Measurements from ENCODE around the gene SNAI3. TPM values are rescaled to one million over a fixed set of nuclear protein-coding genes. Genes with fewer than 3 reads are reported as not detected.

The SNAI3 gene
- total and polyA plus RNA-seq, 2 of the 8 experiments (the other 6 are each of a cell fraction or from before 2014, with no cell fraction given) = 8.5 to 13.3 TPM

DNA sequence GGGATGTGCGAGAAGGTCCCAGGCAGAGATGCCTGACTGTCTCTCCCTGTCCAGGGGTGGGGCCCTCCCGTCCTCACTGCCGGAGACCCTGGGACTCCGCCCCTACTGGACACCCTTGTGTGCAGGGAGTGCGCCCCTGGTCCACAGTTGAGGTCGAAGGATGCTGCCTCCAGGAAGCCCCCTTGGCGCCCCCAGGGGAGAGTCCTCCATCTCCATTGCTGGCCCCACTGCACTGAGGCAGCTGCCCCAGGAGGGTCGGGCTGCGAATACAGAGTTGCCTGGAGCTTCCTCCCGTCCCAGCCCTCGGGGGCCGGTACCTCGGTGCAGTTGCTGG, 46.6 kb upstream of the SNAI3 start:
- H3K23me2 ChIP-seq (ENCODE audit: low read depth, low read length) = no peaks in the 10 kb centered on the region
- no peak overlapping the region; the same call in 1 of the 2 replicates for H4K8ac ChIP-seq (ENCODE audit: extremely low read depth, insufficient read depth, low read length)
- H2BK120ac ChIP-seq (replicated peaks; ENCODE audit: low read depth, low read length) = no peak overlapping the region
- no peak overlapping the region for H3K9ac ChIP-seq (replicated peaks in 1 of 4; ENCODE audit: extremely low read depth in 1 of 4, low read depth in 3 of 4, low read length in 3 of 4)
- H2BK5ac ChIP-seq (ENCODE audit: low read depth, low read length) = no peak overlapping the region
- H3K27ac ChIP-seq (ENCODE audit: low read depth, low read length) = no peak overlapping the region
- no peaks in the 10 kb centered on the region for H3K79me1 ChIP-seq (ENCODE audit: low read depth, low read length)
- H4K20me1 ChIP-seq (replicated peaks in 1 of 2; ENCODE audit: control insufficient read depth in 1 of 2, insufficient read depth in 2 of 2, low read length in 2 of 2) = peaks cover 0 to 10% of the 10 kb centered on the region in 2 experiments
- peaks cover 0 to 5% (median 0%) of the 10 kb centered on the region in 4 experiments; a peak in 1 of 7 replicates for H3K4me1 ChIP-seq (replicated peaks in 1 of 4; ENCODE audit: control insufficient read depth in 3 of 4, insufficient read depth in 4 of 4, low read length in 3 of 4)
- no peak overlapping the region for H4K5ac ChIP-seq (ENCODE audit: insufficient read length, low read depth, low read length)
- no peak overlapping the region for H3K14ac ChIP-seq (ENCODE audit: insufficient read length)
- H3K23ac ChIP-seq (ENCODE audit: insufficient read length) = no peak overlapping the region
- H3K27me3 ChIP-seq (replicated peaks in 1 of 4; ENCODE audit: control insufficient read depth in 3 of 4, extremely low read depth in 1 of 4, insufficient read depth in 3 of 4, low read length in 3 of 4) = no peaks in the 10 kb centered on the region
- no peak overlapping the region for H3K4ac ChIP-seq (replicated peaks; ENCODE audit: insufficient read length, low read depth, low read length)
- POLR2A ChIA-PET (ENCODE audit: partially characterized antibody) = interaction anchor here (1.0 kb wide), 1 partner anchor 77 kb away, joined by 3 read pairs; no protein-coding TSS in a partner anchor
- WGBS, 2 experiments (ENCODE audit: extremely low coverage in 1 of 2, insufficient coverage in 1 of 2, insufficient read length in 1 of 2, insufficient replicate concordance in 2 of 2, low coverage in 1 of 2, low lambda C conversion rate in 2 of 2, missing lambda C conversion rate in 1 of 2) = 100% methylated on average over 13 of the region's 13 CpGs; no CpG with 5 or more reads in 1 of the 2 experiments
- H3K4me2 ChIP-seq (ENCODE audit: insufficient read depth in 1 of 2, low read depth in 2 of 2, low read length in 2 of 2) = no peak overlapping the region
- no peak overlapping the region for H2AK5ac ChIP-seq (ENCODE audit: low read depth, low read length)
- no peak overlapping the region for H2AFZ ChIP-seq (ENCODE audit: low read length)
- no peak for DNase-seq (ENCODE audit: low read depth in 1 of 2, low spot score in 2 of 2)
- no peak overlapping the region for H2BK12ac ChIP-seq (ENCODE audit: low read depth, low read length)
- no peak overlapping the region for H3K18ac ChIP-seq (ENCODE audit: extremely low read depth, low read length)
- H3K4me3 ChIP-seq (ENCODE audit: extremely low read depth in 1 of 4, insufficient read depth in 2 of 4, low read depth in 3 of 4, low read length in 4 of 4) = no peak overlapping the region
- no peak for FAIRE-seq
- H3K56ac ChIP-seq (replicated peaks; ENCODE audit: insufficient read length, low read depth, low read length) = no peak overlapping the region
- no peak overlapping the region for H2BK20ac ChIP-seq (ENCODE audit: low read length)
- peaks cover 0 to 18% (median under 1%) of the 10 kb centered on the region in 4 experiments; a peak in 2 of 8 replicates for H3K36me3 ChIP-seq (ENCODE audit: control insufficient read depth in 2 of 4, insufficient read depth in 4 of 4, low read length in 3 of 4)
- no peaks in the 10 kb centered on the region for H3K79me2 ChIP-seq (ENCODE audit: control insufficient read depth in 1 of 2, insufficient read depth in 2 of 2, low read length in 2 of 2)
- CTCF ChIA-PET (ENCODE audit: partially characterized antibody) = interaction anchor here (10.0 kb wide), 1 partner anchor 22 kb away, joined by 251 read pairs; no protein-coding TSS in a partner anchor
- no peaks in the 10 kb centered on the region for H3K9me3 ChIP-seq (ENCODE audit: insufficient read depth in 2 of 2, low read depth in 1 of 2, low read length in 1 of 2)
- no peak overlapping the region for H4K91ac ChIP-seq (replicated peaks; ENCODE audit: insufficient read length, low read length)
- no peak overlapping the region for H2BK15ac ChIP-seq (ENCODE audit: low read length)
- no peak for TF ChIP-seq MAFK (IDR thresholded peaks at IDR 0.05; ENCODE audit: low read depth, low read length)
- no peak for TF ChIP-seq BRCA1 (IDR thresholded peaks at IDR 0.05; ENCODE audit: low read depth, low read length)
- no peak for TF ChIP-seq EGR1 (IDR thresholded peaks at IDR 0.05; ENCODE audit: borderline replicate concordance, low read depth, low read length)
- TF ChIP-seq KDM4A (IDR thresholded peaks at IDR 0.05; ENCODE audit: low read depth, low read length, severe bottlenecking) = no peak
- TF ChIP-seq GTF2F1 (IDR thresholded peaks at IDR 0.05; ENCODE audit: borderline replicate concordance, low read depth, low read length) = no peak
- TF ChIP-seq RXRA (IDR thresholded peaks at IDR 0.05; ENCODE audit: insufficient read depth, low read depth, low read length) = no peak
- TF ChIP-seq, protein P1, sequence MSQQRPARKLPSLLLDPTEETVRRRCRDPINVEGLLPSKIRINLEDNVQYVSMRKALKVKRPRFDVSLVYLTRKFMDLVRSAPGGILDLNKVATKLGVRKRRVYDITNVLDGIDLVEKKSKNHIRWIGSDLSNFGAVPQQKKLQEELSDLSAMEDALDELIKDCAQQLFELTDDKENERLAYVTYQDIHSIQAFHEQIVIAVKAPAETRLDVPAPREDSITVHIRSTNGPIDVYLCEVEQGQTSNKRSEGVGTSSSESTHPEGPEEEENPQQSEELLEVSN (IDR thresholded peaks at IDR 0.05) = no peak
- TF ChIP-seq SIX5 (IDR thresholded peaks at IDR 0.05; ENCODE audit: low read depth, low read length) = no peak
- TF ChIP-seq HDAC2 (IDR thresholded peaks at IDR 0.05; ENCODE audit: borderline replicate concordance in 1 of 2, low read depth in 2 of 2, low read length in 2 of 2) = no peak
- TF ChIP-seq EP300 (IDR thresholded peaks at IDR 0.05; ENCODE audit: borderline replicate concordance in 1 of 2, low read depth in 2 of 2, low read length in 2 of 2) = no peak
- no peak for TF ChIP-seq CEBPB (IDR thresholded peaks at IDR 0.05; ENCODE audit: low read depth, low read length)
- no peak for TF ChIP-seq CHD2 (IDR thresholded peaks at IDR 0.05; ENCODE audit: low read length)
- no peak for TF ChIP-seq TAF7 (optimal IDR thresholded peaks at IDR 0.05; ENCODE audit: borderline replicate concordance, low read depth, low read length)
- no peak for TF ChIP-seq TBP (IDR thresholded peaks at IDR 0.05; ENCODE audit: low read depth, low read length)

All from H1 (cell line).